Left ventricle myocardium inferior (tissue), 1 donor: Measurements from ENCODE around the gene ARHGEF5. TPM values are rescaled to one million over a fixed set of nuclear protein-coding genes. Genes with fewer than 3 reads are reported as not detected.
"Not testable (repeated sequence)": the region's sequence is repeated elsewhere in the genome, so short reads cannot be mapped to it uniquely, and the experiment has no call there.

Experiments
- DNase-seq: peaks from one replicate; pipeline ENCODE4 v3.0.0-alpha.2; 2020
- H3K27ac ChIP-seq: fragments of 200-600 bp; replicated peaks from 2 replicates; pipeline ENCODE4 v1.8.0; 2021
- H3K27me3 ChIP-seq: fragments of 200-600 bp; 2 replicates; pipeline ENCODE4 v1.8.0; 2021; ENCODE audit warnings: low read depth
- H3K36me3 ChIP-seq: fragments of 200-600 bp; 2 replicates; pipeline ENCODE4 v1.8.0; 2021
- H3K4me1 ChIP-seq: fragments of 200-600 bp; 2 replicates; pipeline ENCODE4 v1.8.0; 2021
- H3K4me3 ChIP-seq: fragments of 200-600 bp; 2 replicates; pipeline ENCODE4 v1.8.0; 2021; ENCODE audit warnings: mild to moderate bottlenecking, moderate library complexity
- H3K9me3 ChIP-seq: fragments of 200-600 bp; replicated peaks from 2 replicates; pipeline ENCODE4 v1.8.0; 2021
- CTCF ChIP-seq: fragments of 200-600 bp; IDR thresholded peaks from 2 replicates; pipeline ENCODE4 v1.8.0; 2021; ENCODE audit warnings: antibody characterized with exemption, mild to moderate bottlenecking, borderline replicate concordance
- intact Hi-C: fragments of 100-400 bp; cut with micrococcal nuclease; formaldehyde crosslinking; loops from one replicate; pipeline ENCODE4 v1.11.0; 2022
- total RNA-seq: library from RNA; stranded (reverse); fragmentation: NEBNext Ultra II Directional; extraction: Animal tissue kit (Norgen Biotek cat#: 25700); gene quantifications from one replicate; pipeline ENCODE4 v1.2.1, GENCODE V29; 2021
- donor health status: DM: no; HTN: yes; CAD: no; lungs with severe emphysema.

ARHGEF5 gene
- total RNA-seq, 1 donor from 2014 or later, result 0.80 TPM

- H3K27me3 ChIP-seq, H3K36me3 ChIP-seq, H3K4me3 ChIP-seq, H3K9me3 ChIP-seq, intact Hi-C loops, DNase-seq, H3K4me1 ChIP-seq, H3K27ac ChIP-seq: not testable (repeated sequence)
These were observed 983 bp downstream of the ARHGEF5 start for GRCh38 chr7:144356185-144356584.

GRCh38 chr7:144356860-144357259 is 1.7 kb downstream of the ARHGEF5 start:
- H3K27me3 ChIP-seq, H3K9me3 ChIP-seq, intact Hi-C loops, H3K27ac ChIP-seq, H3K4me1 ChIP-seq, H3K4me3 ChIP-seq, H3K36me3 ChIP-seq, DNase-seq: not testable (repeated sequence)

GRCh38 chr7:144362061-144362460 is 6.9 kb downstream of the ARHGEF5 start:
- H3K27ac ChIP-seq, intact Hi-C loops, H3K9me3 ChIP-seq, DNase-seq, H3K36me3 ChIP-seq, H3K27me3 ChIP-seq, H3K4me1 ChIP-seq, H3K4me3 ChIP-seq: not testable (repeated sequence)

GRCh38 chr7:144365523-144365922 is 10.3 kb downstream of the ARHGEF5 start:
- H3K27me3 ChIP-seq, H3K27ac ChIP-seq, H3K4me3 ChIP-seq, H3K4me1 ChIP-seq, H3K9me3 ChIP-seq, intact Hi-C loops, H3K36me3 ChIP-seq, DNase-seq: not testable (repeated sequence)

GRCh38 chr7:144367250-144367649 is 12.0 kb downstream of the ARHGEF5 start:
- H3K27ac ChIP-seq, intact Hi-C loops, H3K36me3 ChIP-seq, H3K9me3 ChIP-seq, H3K4me1 ChIP-seq, H3K4me3 ChIP-seq, DNase-seq, H3K27me3 ChIP-seq: not testable (repeated sequence)

GRCh38 chr7:144369221-144369620 is 14.0 kb downstream of the ARHGEF5 start:
- H3K27me3 ChIP-seq, DNase-seq, H3K36me3 ChIP-seq, H3K4me1 ChIP-seq, intact Hi-C loops, H3K4me3 ChIP-seq, H3K9me3 ChIP-seq, H3K27ac ChIP-seq: not testable (repeated sequence)

GRCh38 chr7:144378651-144379050 is 23.4 kb downstream of the ARHGEF5 start:
- intact Hi-C loops, result no loop called here
- H3K9me3 ChIP-seq, result no peaks in the 10 kb centered on the region
- H3K4me1 ChIP-seq, result no peaks in the 10 kb centered on the region
- H3K36me3 ChIP-seq, result peaks cover 10% of the 10 kb centered on the region
- H3K27ac ChIP-seq, result no peak overlapping the region
- H3K4me3 ChIP-seq, result no peak overlapping the region
- no peak for TF ChIP-seq CTCF
- DNase-seq, result no peak
- no peaks in the 10 kb centered on the region for H3K27me3 ChIP-seq

GRCh38 chr7:144379776-144380384 is 24.7 kb downstream of the ARHGEF5 start:
- Histone ChIP-seq H3K4me3 (no peak overlapping the region), H3K4me1 (no peaks in the 10 kb centered on the region), H3K27ac (no peak overlapping the region), H3K36me3 (peaks cover 10% of the 10 kb centered on the region), H3K9me3 (no peaks in the 10 kb centered on the region), H3K27me3 (no peaks in the 10 kb centered on the region)
- DNase-seq, result no peak
- no peak for TF ChIP-seq CTCF
- intact Hi-C loops, result no loop called here

- no peak for TF ChIP-seq CTCF
- intact Hi-C loops, result no loop called here
- peaks cover 4% of the 10 kb centered on the region for H3K36me3 ChIP-seq
- no peak overlapping the region for H3K27ac ChIP-seq
- H3K9me3 ChIP-seq, result no peaks in the 10 kb centered on the region
- DNase-seq, result no peak
- no peaks in the 10 kb centered on the region for H3K4me1 ChIP-seq
- no peaks in the 10 kb centered on the region for H3K27me3 ChIP-seq
- no peak overlapping the region for H3K4me3 ChIP-seq
These were observed 28.9 kb downstream of the ARHGEF5 start for GRCh38 chr7:144384071-144384470.
